H1 (cell line): ENCODE measurements around the gene PPM1G. TPM values are rescaled to one million over a fixed set of nuclear protein-coding genes. Genes with fewer than 3 reads are reported as not detected.

Experiments
- ATF2 ChIP-seq: IDR thresholded peaks from 2 replicates; pipeline ENCODE4 v1.6.1; 2012; ENCODE audit warnings: low read length, inconsistent platforms
- BCL11A ChIP-seq, 2 experiments: IDR thresholded peaks; one replicate each; pipeline ENCODE4 v1.6.1; 2011; ENCODE audit warnings: low read depth in 2 of 2, low read length in 2 of 2, mild to moderate bottlenecking in 2 of 2
- BRCA1 ChIP-seq: IDR thresholded peaks from 2 replicates; pipeline ENCODE4 v1.6.1; 2012; ENCODE audit warnings: low read depth, low read length, improper control_type of control experiment
- CBX8 ChIP-seq: fragments of 300-800, 300-1000 bp; sonication (generic); IDR thresholded peaks from 2 replicates; pipeline ENCODE4 v1.7.1; 2016; ENCODE audit warnings: low read depth, low read length, borderline replicate concordance
- CEBPB ChIP-seq: IDR thresholded peaks from 2 replicates; pipeline ENCODE4 v1.6.1; 2012; ENCODE audit warnings: low read depth, low read length
- EGR1 ChIP-seq: IDR thresholded peaks from 2 replicates; pipeline ENCODE4 v1.6.1; 2011; ENCODE audit warnings: low read depth, low read length, borderline replicate concordance
- FOSL1 ChIP-seq: IDR thresholded peaks from 2 replicates; pipeline ENCODE4 v1.6.1; 2011; ENCODE audit warnings: mild to moderate bottlenecking, low read depth, low read length, moderate library complexity; ENCODE audit not compliant: insufficient read depth
- HDAC6 ChIP-seq: IDR thresholded peaks from one replicate; pipeline ENCODE4 v1.7.1; 2012; ENCODE audit warnings: low read depth, mild to moderate bottlenecking, inconsistent platforms, low read length, moderate library complexity
- JUN ChIP-seq: IDR thresholded peaks from 2 replicates; pipeline ENCODE4 v1.6.1; 2011; ENCODE audit warnings: low read depth, mild to moderate bottlenecking, improper control_type of control experiment, low read length
- JUND ChIP-seq: IDR thresholded peaks from 2 replicates; pipeline ENCODE4 v1.6.1; 2011; ENCODE audit warnings: mild to moderate bottlenecking, improper control_type of control experiment, low read length
- KDM1A ChIP-seq: fragments of 200-600, 300-600 bp; sonication (generic); IDR thresholded peaks from 2 replicates; pipeline ENCODE4 v1.7.1; 2016; ENCODE audit warnings: mild to moderate bottlenecking, low read length, borderline replicate concordance
- NANOG ChIP-seq: IDR thresholded peaks from 2 replicates; pipeline ENCODE4 v1.6.1; 2011; ENCODE audit warnings: low read length, low read depth, mild to moderate bottlenecking, inconsistent platforms; ENCODE audit not compliant: insufficient read depth, poor library complexity, severe bottlenecking
- NRF1 ChIP-seq: IDR thresholded peaks from 2 replicates; pipeline ENCODE4 v1.6.1; 2011; ENCODE audit warnings: mild to moderate bottlenecking, low read depth, low read length, improper control_type of control experiment
- PHF8 ChIP-seq: fragments of 200-600 bp; sonication (generic); conservative IDR thresholded peaks from 2 replicates; pipeline ENCODE4 v1.7.1; 2012; ENCODE audit warnings: low read depth, mild to moderate bottlenecking, inconsistent platforms, low read length, moderate library complexity
- POU5F1 ChIP-seq: IDR thresholded peaks from 2 replicates; pipeline ENCODE4 v1.6.1; 2011; ENCODE audit warnings: low read depth, mild to moderate bottlenecking, low read length, moderate library complexity
- RXRA ChIP-seq: IDR thresholded peaks from 2 replicates; pipeline ENCODE4 v1.6.1; 2011; ENCODE audit warnings: low read depth, mild to moderate bottlenecking, low read length, moderate library complexity; ENCODE audit not compliant: insufficient read depth
- SIN3A ChIP-seq, 2 experiments: IDR thresholded peaks in 1 of 2; conservative IDR thresholded peaks in 1 of 2; 2 replicates each; pipeline ENCODE4 v1.6.1; 2011 to 2012; ENCODE audit warnings: low read length in 2 of 2, improper control_type of control experiment in 1 of 2, low read depth in 1 of 2, mild to moderate bottlenecking in 1 of 2
- SIRT6 ChIP-seq: IDR thresholded peaks from one replicate; pipeline ENCODE4 v1.7.1; 2012; ENCODE audit warnings: low read length, inconsistent platforms
- SIX5 ChIP-seq: IDR thresholded peaks from 2 replicates; pipeline ENCODE4 v1.6.1; 2011; ENCODE audit warnings: mild to moderate bottlenecking, low read depth, low read length
- SP2 ChIP-seq: IDR thresholded peaks from 2 replicates; pipeline ENCODE4 v1.6.1; 2012; ENCODE audit warnings: mild to moderate bottlenecking, low read length, inconsistent platforms
- SP4 ChIP-seq: IDR thresholded peaks from 2 replicates; pipeline ENCODE4 v1.6.1; 2012; ENCODE audit warnings: low read length, inconsistent platforms
- USF2 ChIP-seq: IDR thresholded peaks from 2 replicates; pipeline ENCODE4 v1.6.1; 2011; ENCODE audit warnings: low read length, improper control_type of control experiment
- polyA plus RNA-seq, 7 experiments: library from polyadenylated mRNA; depleted of rRNA in 3 of 7; stranded (reverse) in 5 of 7; unstranded in 2 of 7; fragments of >200 nt in 5 of 7; fragments of 200-250 nt in 2 of 7; gene quantifications; 1 replicate in 5 of 7; 2 replicates in 1 of 7; 4 replicates in 1 of 7; pipeline versions ENCODE4 v1.2.1 to v1.2.3, GENCODE V29; 2011 to 2013; ENCODE audit warnings: missing spikeins in 2 of 7, mixed read lengths in 2 of 7
- total RNA-seq: library from RNA; stranded (reverse); fragmentation: NEBNext Ultra II Directional; extraction: Animal tissue kit (Norgen Biotek cat#: 25700); gene quantifications from 2 replicates; pipeline ENCODE4 v1.2.1, GENCODE V29; 2021

Gene PPM1G
- total and polyA plus RNA-seq, 2 of the 8 experiments (the other 6 are each of a cell fraction or from before 2014, with no cell fraction given) = 73.3 to 203 TPM

- TF ChIP-seq FOSL1 = no peak
- TF ChIP-seq BCL11A (IDR thresholded peaks at IDR 0.05; ENCODE audit: low read depth in 2 of 2, low read length in 2 of 2) = no peak
- peak; percentile 78 for TF ChIP-seq ATF2
- peak; percentile 82 for TF ChIP-seq PHF8
- no peak for TF ChIP-seq SIRT6
- no peak for TF ChIP-seq RXRA
- no peak for TF ChIP-seq CBX8
- peak; percentile 32; the same call in 1 of the 2 replicates for TF ChIP-seq CEBPB
- TF ChIP-seq SIN3A (conservative IDR thresholded peaks at IDR 0.05 in 1 of 2, IDR thresholded peaks at IDR 0.05 in 1 of 2; ENCODE audit: low read depth in 1 of 2, low read length in 2 of 2) = peak; percentile 14 to 78; a peak in 2 of 4 replicates
- TF ChIP-seq BRCA1 = no peak
- no peak for TF ChIP-seq SP2
- TF ChIP-seq EGR1 = peak; percentile 40; the same call in 1 of the 2 replicates
- peak; percentile 49; the same call in 1 of the 2 replicates for TF ChIP-seq USF2
- no peak for TF ChIP-seq POU5F1
- no peak for TF ChIP-seq NRF1
- TF ChIP-seq NANOG = no peak
- no peak for TF ChIP-seq KDM1A
- 0 out of 2 replicates have a peak, but pooled peaks have one; percentile 29 for TF ChIP-seq SP4
- TF ChIP-seq SIX5 = peak; percentile 40; the same call in 1 of the 2 replicates
- TF ChIP-seq JUN = no peak
- no peak for TF ChIP-seq HDAC6
- no peak for TF ChIP-seq JUND
Observed at GRCh38 chr2:27356382-27357181, 52.8 kb downstream of the PPM1G start, which contains the start of gene GTF3C2 (continued).
